ENCODE data around the gene BMP3. TPM values are rescaled to one million over a fixed set of nuclear protein-coding genes. Genes with fewer than 3 reads are reported as not detected.
A peak's percentile ranks its signal among the peaks of the same experiment; 100 is the strongest.

The BMP3 gene
- total and polyA plus RNA-seq, 2 of the 8 experiments (the other 6 are each of a cell fraction or from before 2014, with no cell fraction given) = 0.02 TPM; not detected in 1

- Histone ChIP-seq H4K91ac (replicated peaks; ENCODE audit: insufficient read length, low read length) (no peak overlapping the region), H3K4ac (replicated peaks; ENCODE audit: insufficient read length, low read depth, low read length) (no peak overlapping the region), H3K27ac (ENCODE audit: low read depth, low read length) (no peak overlapping the region), H4K8ac (ENCODE audit: extremely low read depth, insufficient read depth, low read length) (no peak overlapping the region), H3K4me3 (ENCODE audit: extremely low read depth in 1 of 4, insufficient read depth in 2 of 4, low read depth in 3 of 4, low read length in 4 of 4) (no peak overlapping the region), H2BK5ac (ENCODE audit: low read depth, low read length) (no peak overlapping the region), H3K4me2 (ENCODE audit: insufficient read depth in 1 of 2, low read depth in 2 of 2, low read length in 2 of 2) (no peak overlapping the region), H4K5ac (ENCODE audit: insufficient read length, low read depth, low read length) (no peak overlapping the region), H3K14ac (ENCODE audit: insufficient read length) (no peak overlapping the region), H3K79me2 (ENCODE audit: control insufficient read depth in 1 of 2, insufficient read depth in 2 of 2, low read length in 2 of 2) (no peaks in the 10 kb centered on the region), H3K79me1 (ENCODE audit: low read depth, low read length) (no peaks in the 10 kb centered on the region), H3K36me3 (ENCODE audit: control insufficient read depth in 2 of 4, insufficient read depth in 4 of 4, low read length in 3 of 4) (no peaks in the 10 kb centered on the region), H3K23me2 (ENCODE audit: low read depth, low read length) (no peaks in the 10 kb centered on the region), H2AFZ (ENCODE audit: low read length) (0 out of 2 replicates have a peak overlapping the region, but pooled peaks have one; percentile 66), H2AK5ac (ENCODE audit: low read depth, low read length) (no peak overlapping the region), H3K9ac (replicated peaks in 1 of 4; ENCODE audit: extremely low read depth in 1 of 4, low read depth in 3 of 4, low read length in 3 of 4) (no peak overlapping the region), H4K20me1 (replicated peaks in 1 of 2; ENCODE audit: control insufficient read depth in 1 of 2, insufficient read depth in 2 of 2, low read length in 2 of 2) (no peaks in the 10 kb centered on the region), H2BK120ac (replicated peaks; ENCODE audit: low read depth, low read length) (no peak overlapping the region), H3K9me3 (ENCODE audit: insufficient read depth in 2 of 2, low read depth in 1 of 2, low read length in 1 of 2) (no peaks in the 10 kb centered on the region), H2BK20ac (ENCODE audit: low read length) (no peak overlapping the region), H3K23ac (ENCODE audit: insufficient read length) (no peak overlapping the region), H3K18ac (ENCODE audit: extremely low read depth, low read length) (no peak overlapping the region), H3K4me1 (replicated peaks in 1 of 4; ENCODE audit: control insufficient read depth in 3 of 4, insufficient read depth in 4 of 4, low read length in 3 of 4) (peaks cover 0 to 2% (median 0%) of the 10 kb centered on the region in 4 experiments; a peak in 1 of 7 replicates), H3K56ac (replicated peaks; ENCODE audit: insufficient read length, low read depth, low read length) (no peak overlapping the region), H3K27me3 (replicated peaks in 1 of 4; ENCODE audit: control insufficient read depth in 3 of 4, extremely low read depth in 1 of 4, insufficient read depth in 3 of 4, low read length in 3 of 4) (no peaks in the 10 kb centered on the region), H2BK15ac (ENCODE audit: low read length) (no peak overlapping the region), H2BK12ac (ENCODE audit: low read depth, low read length) (no peak overlapping the region)
- CTCF ChIA-PET (ENCODE audit: partially characterized antibody) = interaction anchor here (0.9 to 6.3 kb wide), 5 partner anchors 8 to 678 kb away, joined by 3 to 73 read pairs (median 4); no protein-coding TSS in a partner anchor
- TF ChIP-seq NANOG (IDR thresholded peaks at IDR 0.05; ENCODE audit: insufficient read depth, low read depth, low read length, poor library complexity, severe bottlenecking) = no peak
- no peak for TF ChIP-seq YY1 (IDR thresholded peaks at IDR 0.05; ENCODE audit: low read depth, low read length)
- no peak for TF ChIP-seq GABPA (IDR thresholded peaks at IDR 0.05; ENCODE audit: borderline replicate concordance, insufficient read depth, low read length)
- no peak for TF ChIP-seq CREB1 (IDR thresholded peaks at IDR 0.05)
- 91% methylated on average over 5 of the region's 5 CpGs; no CpG with 5 or more reads in 1 of the 2 experiments for WGBS, 2 experiments (ENCODE audit: extremely low coverage in 1 of 2, insufficient coverage in 1 of 2, insufficient read length in 1 of 2, insufficient replicate concordance in 2 of 2, low coverage in 1 of 2, low lambda C conversion rate in 2 of 2, missing lambda C conversion rate in 1 of 2)
- no peak for DNase-seq (ENCODE audit: low read depth in 1 of 2, low spot score in 2 of 2)
- POLR2A ChIA-PET (ENCODE audit: partially characterized antibody) = interaction anchor here (0.6 kb wide), 1 partner anchor 734 kb away, joined by 3 read pairs; no protein-coding TSS in a partner anchor
- FAIRE-seq = no peak
Measured at GRCh38 chr4:81042578-81043365, 12.3 kb downstream of the BMP3 start.
